Measurements from ENCODE around the gene WDFY2. TPM values are rescaled to one million over a fixed set of nuclear protein-coding genes. Genes with fewer than 3 reads are reported as not detected.
"Not testable (repeated sequence)": the region's sequence is repeated elsewhere in the genome, so short reads cannot be mapped to it uniquely, and the experiment has no call there.

WDFY2 gene, protein sequence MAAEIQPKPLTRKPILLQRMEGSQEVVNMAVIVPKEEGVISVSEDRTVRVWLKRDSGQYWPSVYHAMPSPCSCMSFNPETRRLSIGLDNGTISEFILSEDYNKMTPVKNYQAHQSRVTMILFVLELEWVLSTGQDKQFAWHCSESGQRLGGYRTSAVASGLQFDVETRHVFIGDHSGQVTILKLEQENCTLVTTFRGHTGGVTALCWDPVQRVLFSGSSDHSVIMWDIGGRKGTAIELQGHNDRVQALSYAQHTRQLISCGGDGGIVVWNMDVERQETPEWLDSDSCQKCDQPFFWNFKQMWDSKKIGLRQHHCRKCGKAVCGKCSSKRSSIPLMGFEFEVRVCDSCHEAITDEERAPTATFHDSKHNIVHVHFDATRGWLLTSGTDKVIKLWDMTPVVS
- 3.0 and 3.1 TPM in 2 replicates for polyA plus RNA-seq (2014; cell fraction: cytosol; rRNA removed)
- polyA plus RNA-seq (2014; cell fraction: nucleus; rRNA removed) = 9.2 and 17.3 TPM in 2 replicates

DNA sequence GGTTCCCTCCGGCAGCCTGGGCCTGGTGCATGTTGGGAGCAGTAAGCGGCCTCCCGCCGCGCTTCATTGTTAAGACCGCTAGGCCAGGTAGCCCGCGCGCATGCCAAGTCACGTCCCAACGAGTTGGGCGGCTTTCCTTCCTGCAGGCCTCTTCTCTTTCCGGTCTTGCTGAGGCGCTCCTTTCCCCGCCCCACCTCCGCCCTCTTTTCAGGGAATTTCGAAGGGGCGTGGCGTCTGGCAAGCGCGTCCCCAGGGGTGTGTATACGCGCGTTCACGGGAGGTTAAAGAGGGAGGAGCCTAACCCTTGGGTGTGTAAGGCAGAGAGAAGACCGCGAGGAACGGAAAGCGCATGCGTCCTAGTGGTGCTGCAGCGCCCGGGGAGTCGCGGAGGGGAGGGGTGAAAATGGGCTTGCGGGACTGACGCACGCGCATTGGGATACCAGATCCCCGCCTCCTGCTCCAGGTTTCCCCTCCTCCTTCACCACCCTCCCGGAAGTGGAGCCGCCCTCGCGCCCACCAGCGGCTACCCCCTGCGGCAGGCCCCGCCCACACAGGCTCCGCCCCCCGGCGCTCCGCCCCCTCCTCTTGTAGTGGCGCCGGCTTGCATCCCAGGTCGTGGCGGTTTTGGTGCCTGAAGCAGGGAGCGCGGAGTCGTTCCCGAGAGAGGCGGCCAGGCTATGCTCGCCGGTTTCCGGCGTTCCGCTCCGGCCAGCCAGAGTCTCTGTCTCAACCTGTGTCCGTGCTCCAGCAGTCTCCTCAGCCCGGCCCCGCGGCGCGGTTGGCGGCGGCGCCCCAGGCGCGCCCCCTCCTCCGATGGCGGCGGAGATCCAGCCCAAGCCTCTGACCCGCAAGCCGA lies at the start of gene WDFY2:
Gene WDFY2, plus strand, starts transcription at position 588 of the 856 bp plus-strand sequence. Its CDS starts 226 bp downstream, at position 814.
- peak; percentile 100 for DNase-seq (ENCODE audit: low spot score)

DNA sequence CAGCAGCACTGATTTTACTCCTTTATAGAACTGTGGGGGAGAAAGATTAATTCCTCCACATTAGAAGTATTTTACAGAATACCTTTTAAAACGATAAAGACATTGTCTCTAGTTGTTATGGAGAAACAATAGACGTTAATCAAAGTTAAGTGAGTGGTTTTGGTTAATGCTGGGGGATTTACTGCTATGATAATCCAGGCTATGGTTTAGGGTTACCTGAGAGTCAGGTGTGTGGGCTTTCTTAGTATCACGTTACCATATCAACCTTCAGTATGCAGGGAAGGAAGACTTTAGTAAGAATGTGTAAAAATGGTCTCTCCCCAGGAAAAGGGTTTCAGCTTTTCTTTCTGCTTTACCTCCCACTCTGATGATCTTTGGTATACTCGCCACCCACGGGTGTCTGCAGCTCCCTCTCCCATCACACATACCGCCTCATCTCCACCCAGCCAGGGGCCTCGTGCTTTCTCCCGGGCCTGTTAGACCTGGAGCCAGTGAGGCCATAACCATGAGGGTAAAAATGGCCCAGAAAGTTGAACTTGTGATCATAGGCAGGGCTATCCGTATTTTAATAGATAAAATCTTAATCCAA lies 45.6 kb upstream of the WDFY2 start:
- DNase-seq (ENCODE audit: low spot score) = no peak

DNA sequence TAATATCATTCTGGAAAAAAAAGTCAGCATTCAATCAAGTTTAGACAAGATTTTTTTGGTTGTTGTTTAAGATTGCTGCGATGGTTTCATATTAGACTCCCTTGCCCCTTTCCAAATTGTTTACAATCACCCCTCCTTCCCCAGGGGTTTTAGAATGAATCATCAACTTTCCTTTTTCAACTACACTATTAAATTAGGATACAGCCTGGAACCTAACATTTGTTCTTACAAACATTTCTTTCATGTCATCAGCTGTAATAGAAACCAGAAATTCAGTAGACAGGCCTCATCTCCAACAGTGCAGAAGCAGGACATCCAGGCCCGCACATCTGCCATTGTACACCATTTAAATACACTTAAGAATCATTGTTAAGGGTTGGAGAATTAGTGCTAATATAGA lies 44.4 kb upstream of the WDFY2 start:
- DNase-seq (ENCODE audit: low spot score) = peak; percentile 24

DNA sequence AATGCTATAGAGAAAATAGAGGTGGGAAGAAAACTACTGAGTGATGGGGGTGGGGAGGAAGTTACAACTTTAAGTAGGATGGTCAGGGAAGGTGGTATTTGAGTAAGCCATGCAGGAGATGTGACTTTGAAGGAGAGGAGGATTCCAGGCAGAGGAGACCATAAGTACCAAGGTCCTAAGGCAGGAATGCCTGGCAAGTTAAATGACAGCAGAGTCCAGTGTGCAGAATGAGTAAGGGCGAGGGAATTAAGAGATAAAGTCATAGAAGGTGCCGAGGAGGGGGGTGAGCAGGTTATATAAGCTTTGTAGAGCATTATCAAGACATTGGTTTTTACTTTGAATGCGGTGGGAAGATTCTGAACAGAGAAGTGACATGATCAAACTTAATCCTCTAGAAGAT lies 43.2 kb upstream of the WDFY2 start:
- no peak for DNase-seq (ENCODE audit: low spot score)

DNA sequence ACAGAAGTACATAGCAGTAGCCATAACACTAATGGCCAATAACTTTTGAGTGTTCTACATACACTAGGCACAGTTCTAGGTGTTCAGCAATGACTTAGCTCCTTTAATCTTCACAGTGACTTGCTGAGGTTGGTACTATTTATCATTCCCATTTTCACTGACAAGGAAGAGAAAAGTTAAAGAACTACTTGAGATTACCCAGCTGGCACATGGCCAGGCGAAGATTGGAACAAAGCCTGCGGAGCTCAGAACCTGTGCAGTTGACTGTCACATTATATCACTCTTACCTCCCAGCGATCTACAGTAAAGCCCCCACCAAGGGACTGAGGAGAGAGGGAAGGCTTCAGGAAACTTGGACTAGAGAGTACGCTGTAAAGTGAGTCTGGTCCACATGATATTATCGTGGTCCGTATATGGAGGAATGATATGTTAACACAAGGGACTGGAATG lies 42.4 kb upstream of the WDFY2 start:
- DNase-seq (ENCODE audit: low spot score) = no peak

DNA sequence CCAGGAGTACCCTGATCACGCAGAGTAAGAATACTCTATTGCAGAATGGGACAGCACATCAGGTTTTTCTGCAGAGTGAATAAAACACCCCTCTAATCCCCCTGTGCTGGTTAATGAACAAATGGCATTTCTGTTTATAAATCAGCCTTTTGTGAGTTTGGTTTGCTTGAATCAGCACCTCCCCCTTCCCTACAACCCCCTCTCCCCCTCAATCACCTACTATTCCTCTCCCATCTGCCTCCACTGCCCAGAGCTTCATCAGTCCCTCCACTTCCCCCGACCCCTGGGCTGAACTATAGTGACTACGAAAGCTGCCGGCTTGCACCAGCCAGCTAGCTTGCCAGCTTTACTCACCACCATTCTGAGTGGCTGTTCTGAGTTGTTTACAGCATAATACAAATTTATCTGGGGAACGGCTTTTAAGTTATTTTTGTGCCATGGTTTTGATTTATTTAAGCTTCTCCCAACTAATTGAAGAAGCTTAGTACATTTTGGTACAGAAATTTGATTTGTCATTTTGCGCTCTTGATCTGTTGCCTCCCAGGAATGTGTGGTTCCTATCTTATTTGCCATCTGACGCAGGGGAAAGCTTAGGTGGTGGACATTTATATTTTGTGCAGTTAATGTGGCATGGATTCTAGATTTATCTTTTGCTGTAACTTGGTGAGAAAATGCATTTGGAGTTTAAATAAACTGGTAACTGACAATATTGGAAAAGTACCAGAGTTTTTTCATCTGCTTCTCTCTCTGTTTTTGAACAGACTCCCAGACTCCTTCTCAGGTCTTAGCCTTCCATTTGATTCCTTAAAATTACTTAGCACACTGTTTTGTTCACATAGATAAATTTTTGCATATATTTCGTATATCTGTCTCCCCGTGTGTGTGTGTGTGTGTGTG lies 41.7 kb upstream of the WDFY2 start:
- peak; percentile 41 for DNase-seq (ENCODE audit: low spot score)

DNA sequence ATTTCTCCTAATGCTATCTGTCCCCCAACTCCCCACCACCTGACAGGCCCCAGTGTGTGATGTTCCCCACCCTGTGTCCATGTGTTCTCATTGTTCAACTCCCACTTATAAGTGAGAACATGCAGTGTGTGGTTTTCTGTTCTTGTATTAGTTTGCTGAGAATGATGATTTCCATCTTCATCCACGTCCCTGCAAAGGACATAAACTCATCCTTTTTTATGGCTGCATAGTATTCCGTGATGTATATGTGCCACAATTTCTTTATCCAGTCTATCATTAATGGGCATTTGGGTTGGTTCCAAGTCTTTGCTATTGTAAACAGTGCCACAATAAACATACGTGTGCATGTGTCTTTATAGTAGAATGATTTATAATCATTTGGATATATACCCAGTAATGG lies 38.8 kb upstream of the WDFY2 start:
- DNase-seq (ENCODE audit: low spot score) = not testable (repeated sequence)

DNA sequence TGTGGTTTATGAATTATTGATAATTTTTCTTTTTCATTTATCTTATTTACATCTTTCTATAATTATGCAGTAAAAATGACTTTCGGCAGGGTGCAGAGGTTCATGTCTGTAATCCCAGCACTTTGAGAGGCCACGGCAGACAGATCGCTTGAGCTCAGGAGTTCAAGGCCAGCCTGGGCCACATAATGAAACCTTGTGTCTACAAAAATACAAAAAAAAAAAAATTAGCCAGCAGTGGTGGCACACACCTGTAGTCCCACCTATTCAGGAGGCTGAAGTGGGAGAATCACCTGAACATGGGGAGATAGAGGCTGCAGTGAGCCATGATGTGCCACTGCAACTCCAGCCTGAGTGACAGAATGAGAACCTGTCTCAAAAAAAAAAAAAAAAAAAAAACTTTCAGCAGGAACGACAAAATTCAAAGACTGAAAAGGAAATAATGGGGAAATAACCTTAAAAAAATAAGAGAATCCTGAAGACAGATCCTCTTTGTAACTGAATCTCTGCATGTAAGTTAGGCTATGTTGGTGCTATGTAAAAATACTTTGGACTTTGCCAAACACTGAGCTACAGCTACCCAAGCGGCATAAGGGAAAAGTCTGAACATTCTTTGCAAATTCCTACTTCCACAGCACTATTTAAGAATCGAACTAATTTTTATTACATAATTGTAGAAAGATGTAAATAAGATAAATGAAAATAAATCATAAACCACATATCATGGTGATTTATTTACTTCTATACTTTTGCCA lies 36.7 kb upstream of the WDFY2 start:
- no peak for DNase-seq (ENCODE audit: low spot score)

DNA sequence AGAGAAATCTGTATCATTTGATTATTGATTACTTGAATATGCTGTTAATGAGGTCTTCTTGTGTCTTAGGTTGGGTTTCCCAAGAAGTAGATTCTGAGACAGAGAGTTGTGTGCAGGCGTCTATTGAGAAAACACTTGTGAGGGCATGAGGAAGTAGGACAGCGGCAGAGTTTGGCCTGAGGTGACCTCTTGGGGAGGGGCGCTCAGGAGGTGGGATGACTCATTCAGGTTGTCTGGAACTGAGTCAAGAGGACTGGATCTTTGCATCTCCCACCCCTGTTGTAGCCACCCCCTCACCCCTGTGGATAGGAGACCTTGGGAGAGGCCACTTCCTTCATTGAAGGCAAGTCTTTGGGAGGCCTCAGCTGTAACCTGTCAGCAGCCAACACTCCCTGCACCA lies 35.2 kb upstream of the WDFY2 start:
- DNase-seq (ENCODE audit: low spot score) = no peak

DNA sequence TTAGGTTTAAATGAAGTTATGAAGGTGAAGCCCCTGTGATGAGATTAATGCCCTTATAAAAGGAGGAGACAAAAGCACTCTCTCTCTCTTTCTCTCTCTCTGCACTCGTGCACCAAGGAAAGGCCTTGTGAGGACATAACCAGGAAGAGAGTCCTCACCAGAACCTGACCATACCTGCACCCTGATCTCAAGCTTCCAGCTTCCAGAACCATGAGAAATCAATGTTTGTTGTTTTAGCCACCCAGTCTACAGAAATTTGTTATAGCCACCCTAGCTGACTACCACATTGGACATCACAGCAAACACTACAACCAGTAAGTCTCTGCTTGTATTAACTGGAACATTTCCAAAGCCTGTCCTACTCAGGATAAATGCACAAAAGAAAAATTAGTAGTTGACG lies 34.7 kb upstream of the WDFY2 start:
- no peak for DNase-seq (ENCODE audit: low spot score)

DNA sequence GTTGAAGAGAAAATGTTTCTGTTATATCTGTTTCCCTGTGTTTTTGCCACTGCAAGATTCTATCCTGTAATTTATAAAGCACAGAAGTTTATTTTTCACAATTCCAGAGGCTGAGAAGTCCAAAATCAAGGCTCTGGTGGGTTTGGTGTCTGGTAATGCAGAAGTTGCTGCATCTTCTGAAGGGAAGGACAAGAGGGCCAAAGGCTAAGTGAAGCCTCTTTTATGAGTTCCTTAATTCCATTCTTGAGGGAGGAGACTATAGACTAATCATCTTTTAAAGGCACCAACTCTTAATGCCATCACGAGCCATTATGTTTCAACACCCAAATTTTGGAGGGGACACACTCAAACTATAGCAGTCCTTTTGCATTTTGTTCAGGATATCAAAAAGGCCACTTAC lies 34.1 kb upstream of the WDFY2 start:
- no peak for DNase-seq (ENCODE audit: low spot score)

DNA sequence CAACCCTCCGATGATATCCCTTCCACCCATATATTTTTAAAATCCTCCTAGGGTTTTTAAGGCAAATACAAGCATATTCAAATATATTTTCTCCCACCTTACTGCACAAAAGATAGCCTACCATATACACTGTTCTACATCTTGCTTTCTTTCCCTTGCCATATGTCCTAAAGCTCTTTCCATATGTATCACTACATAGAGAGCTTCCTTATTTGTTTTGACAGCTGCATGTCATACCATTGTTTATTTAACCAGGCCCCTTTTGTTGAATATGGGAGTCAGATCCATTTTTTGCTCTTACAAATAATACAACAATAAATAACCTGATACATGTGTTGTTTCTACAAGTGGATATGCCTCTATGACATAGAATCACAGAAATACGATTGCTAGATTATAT lies 32.8 kb upstream of the WDFY2 start:
- no peak for DNase-seq (ENCODE audit: low spot score)

DNA sequence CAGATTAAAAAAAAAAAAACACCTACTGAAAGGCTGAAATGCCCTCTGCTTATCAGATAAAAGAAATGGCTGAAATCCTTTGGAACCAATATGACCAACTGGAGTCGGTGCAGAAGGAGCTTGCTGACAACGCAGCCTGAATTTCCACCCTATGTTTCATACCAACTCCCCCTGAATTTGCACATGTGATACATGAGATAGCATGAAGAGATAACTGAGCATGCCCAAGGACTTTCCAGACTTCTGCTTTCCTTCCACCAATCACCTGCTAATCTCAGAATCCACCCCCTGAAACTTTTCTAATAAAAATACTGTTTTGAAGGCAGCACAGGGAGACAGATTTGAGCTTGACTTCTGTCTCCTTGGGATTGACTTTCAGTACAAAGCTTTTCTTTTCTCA lies 32.2 kb upstream of the WDFY2 start:
- no peak for DNase-seq (ENCODE audit: low spot score)

DNA sequence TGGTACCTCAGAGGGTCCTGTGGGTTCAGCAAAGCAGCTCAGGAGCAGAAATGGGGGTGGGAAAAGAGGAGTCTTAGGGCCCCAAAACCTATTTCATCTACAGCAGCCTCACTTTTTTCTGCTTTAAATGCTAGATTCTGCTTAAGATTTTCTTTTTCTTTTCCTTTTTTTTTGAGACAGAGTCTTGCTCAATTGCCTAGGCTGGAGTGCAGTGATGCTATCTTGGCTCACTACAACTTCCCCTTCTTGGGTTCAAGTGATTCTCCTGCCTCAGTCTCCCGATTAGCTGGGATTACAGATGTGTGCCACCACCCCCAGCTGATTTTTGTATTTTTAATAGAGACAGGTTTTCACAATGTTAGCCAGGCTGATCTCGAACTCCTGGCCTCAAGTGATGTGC lies 30.7 kb upstream of the WDFY2 start:
- no peak for DNase-seq (ENCODE audit: low spot score)

DNA sequence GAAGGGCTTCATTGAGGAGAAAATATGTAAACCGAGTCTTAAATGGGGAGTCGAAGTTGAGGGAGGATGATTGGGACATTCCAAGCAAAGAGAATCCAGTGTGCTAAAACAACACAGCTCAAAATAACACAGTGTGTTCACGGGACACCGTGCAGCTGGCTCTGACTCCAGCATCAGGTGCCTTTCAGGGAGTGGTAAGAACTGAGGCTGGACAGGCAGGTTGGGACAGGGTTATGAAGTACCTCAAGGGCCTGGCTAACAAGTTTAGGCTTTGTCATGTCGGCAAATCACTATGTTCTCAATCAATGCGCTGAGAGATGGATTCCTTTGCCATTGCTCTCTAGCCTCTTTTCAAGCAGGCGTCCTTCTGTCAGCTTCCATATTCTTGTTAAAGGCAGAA lies 27.5 kb upstream of the WDFY2 start:
- no peak for DNase-seq (ENCODE audit: low spot score)

DNA sequence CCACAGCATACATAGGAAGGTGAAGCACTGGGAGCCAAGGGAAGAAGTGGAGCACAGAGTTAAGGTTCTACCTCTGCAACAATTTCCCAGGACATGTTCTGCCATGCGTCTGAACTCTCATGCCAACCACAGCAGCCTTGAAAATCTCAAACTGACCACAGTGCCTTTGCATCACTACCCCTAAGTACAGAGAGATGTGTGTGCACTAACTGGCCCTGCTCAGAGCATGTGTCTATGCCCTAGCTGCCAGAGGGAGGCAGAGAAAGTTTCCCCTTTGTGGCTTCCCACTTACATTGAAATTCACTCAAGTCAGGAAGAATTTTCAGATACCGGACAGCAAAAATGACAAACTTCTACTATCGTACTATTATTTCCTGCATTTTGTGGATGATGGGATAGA lies 26.8 kb upstream of the WDFY2 start:
- no peak for DNase-seq (ENCODE audit: low spot score)

DNA sequence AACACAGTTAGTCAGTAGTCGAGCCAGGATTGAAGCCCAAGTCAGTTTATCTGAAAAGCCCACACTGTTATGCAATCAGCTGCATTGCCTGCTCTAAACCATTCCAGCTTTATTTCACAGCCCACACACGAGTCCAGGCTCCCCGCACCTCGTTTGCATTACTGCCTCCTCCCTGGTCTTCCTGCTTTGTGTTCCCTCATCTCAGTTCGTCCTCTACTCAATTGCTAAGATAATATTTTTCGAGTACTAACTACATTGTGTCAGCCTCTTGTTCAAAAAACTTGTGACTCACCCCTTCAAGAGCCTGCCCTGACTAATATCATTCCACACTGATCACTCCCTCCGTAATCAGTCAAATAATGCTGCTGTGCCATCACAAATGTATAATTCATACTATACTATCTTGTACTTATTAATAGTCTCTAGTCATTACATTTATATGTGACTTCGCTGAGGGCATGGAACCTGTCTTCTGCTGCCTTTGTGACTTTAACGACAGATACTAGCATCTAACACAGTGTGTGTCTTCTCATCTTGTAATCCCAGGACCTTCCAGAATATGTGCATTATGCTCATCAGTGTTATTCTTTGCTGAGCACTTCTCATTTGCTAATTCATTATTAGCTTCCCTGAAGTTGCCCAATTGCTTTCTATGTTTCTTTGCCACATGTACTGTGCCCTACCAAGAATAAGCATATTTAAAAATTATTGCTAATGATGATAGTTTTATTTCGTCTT lies 26.2 kb upstream of the WDFY2 start:
- no peak for DNase-seq (ENCODE audit: low spot score)

DNA sequence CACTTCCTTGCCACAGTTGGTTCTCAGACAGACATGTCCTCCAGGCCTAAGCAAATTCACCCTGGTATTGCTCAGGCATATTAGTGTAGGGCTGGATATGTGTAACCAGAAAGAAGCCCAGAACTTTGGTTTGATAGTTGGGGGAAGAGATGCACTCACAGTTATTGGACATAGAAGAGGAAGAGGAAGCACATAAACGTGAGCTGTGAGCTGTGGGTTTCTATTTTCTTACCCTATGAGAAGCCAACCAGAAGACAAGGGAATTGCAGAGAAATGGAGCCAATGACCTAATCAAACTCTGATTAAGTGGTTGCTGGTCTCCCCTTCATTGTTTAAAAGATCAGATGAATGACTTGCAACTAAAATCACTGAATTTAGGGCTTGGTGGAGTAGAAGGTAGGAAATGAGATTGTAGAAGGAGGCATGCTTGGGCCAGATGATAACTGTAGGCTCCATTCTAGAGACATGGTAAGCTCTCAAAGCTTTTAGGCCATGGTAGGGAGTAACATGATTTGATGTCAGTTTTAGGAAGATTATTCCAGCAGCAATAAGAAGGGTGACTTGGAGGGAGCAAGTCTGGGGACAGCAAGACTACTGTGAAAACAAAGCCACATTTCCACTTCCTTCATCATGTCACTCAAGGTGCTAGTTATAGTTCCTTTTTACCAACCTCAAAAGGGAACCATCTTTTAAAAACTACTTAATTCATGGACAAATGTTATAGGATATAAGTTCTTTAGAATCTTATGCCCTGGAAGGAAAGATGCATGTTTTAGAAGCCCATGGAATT lies 24.1 kb upstream of the WDFY2 start:
- no peak for DNase-seq (ENCODE audit: low spot score)
